Gastrocnemius medialis (tissue), 4 donors: ENCODE data around the gene BAMBI.
"Not testable (repeated sequence)": the region's sequence is repeated elsewhere in the genome, so short reads cannot be mapped to it uniquely, and the experiment has no call there.

Experiments
- CTCF ChIP-seq, 5 experiments: fragments of 450-650 bp in 3 of 5; fragments of 200-600 bp in 2 of 5; sonication (generic) in 2 of 5; IDR thresholded peaks in 4 of 5; conservative IDR thresholded peaks in 1 of 5; 1 replicate in 4 of 5; 2 replicates in 1 of 5; pipeline ENCODE4 v1.5.1; 2016 to 2019; ENCODE audit warnings: antibody characterized with exemption in 5 of 5, mild to moderate bottlenecking in 3 of 5, moderate library complexity in 3 of 5
- POLR2A ChIP-seq, 2 donors: fragments of 450-650 bp; IDR thresholded peaks; one replicate each; pipeline ENCODE4 v1.6.1; 2017; ENCODE audit warnings: antibody characterized with exemption in 2 of 2, mild to moderate bottlenecking in 2 of 2, moderate library complexity in 2 of 2

GRCh38 chr10:28658824-28659223 is 18.5 kb upstream of the BAMBI start:
- TF ChIP-seq CTCF (IDR thresholded peaks at IDR 0.05 in 4 of 5, conservative IDR thresholded peaks at IDR 0.05 in 1 of 5); POLR2A (IDR thresholded peaks at IDR 0.05): not testable (repeated sequence)
